ENCODE results near the gene CDK10.
"Not testable (repeated sequence)": the region's sequence is repeated elsewhere in the genome, so short reads cannot be mapped to it uniquely, and the experiment has no call there.

Gene CDK10

GRCh38 chr16:89686520-89687091 lies at the start of gene CDK10:
TSS of gene CDK10 (plus strand) at chr16:89686689. CDS start at chr16:89686711, 22 bp downstream.
- DNase-seq: peak; percentile 84

GRCh38 chr16:89637379-89637778 lies 49.1 kb upstream of the CDK10 start:
- DNase-seq: no peak

GRCh38 chr16:89638455-89638854 lies 48.0 kb upstream of the CDK10 start:
- no peak for DNase-seq

- no peak for DNase-seq
These were observed 47.1 kb upstream of the CDK10 start for GRCh38 chr16:89639385-89639784.

- no peak for DNase-seq
These were observed 44.9 kb upstream of the CDK10 start for GRCh38 chr16:89641458-89642119.

GRCh38 chr16:89642574-89642973 lies 43.9 kb upstream of the CDK10 start:
- no peak for DNase-seq

GRCh38 chr16:89643769-89644300 lies 42.7 kb upstream of the CDK10 start:
- no peak for DNase-seq

- DNase-seq: no peak
These were observed 41.4 kb upstream of the CDK10 start for GRCh38 chr16:89645122-89645521.

- DNase-seq: no peak
These were observed 40.2 kb upstream of the CDK10 start for GRCh38 chr16:89646270-89646669.

GRCh38 chr16:89646906-89647305 lies 39.6 kb upstream of the CDK10 start:
- DNase-seq: no peak

- no peak for DNase-seq
These were observed 34.9 kb upstream of the CDK10 start for GRCh38 chr16:89651584-89651983.

GRCh38 chr16:89653656-89654295 lies 32.7 kb upstream of the CDK10 start:
- DNase-seq: no peak

- no peak for DNase-seq
These were observed 31.3 kb upstream of the CDK10 start for GRCh38 chr16:89655062-89655643.

GRCh38 chr16:89656435-89657121 lies 29.9 kb upstream of the CDK10 start:
- DNase-seq: no peak

- peak; percentile 92 for DNase-seq
These were observed 28.9 kb upstream of the CDK10 start, which contains the start of the genes CHMP1A and SPATA33 for GRCh38 chr16:89657442-89658220. TSS of gene CHMP1A (minus strand) at chr16:89657708. CDS start at chr16:89657588, 120 bp downstream. TSS of gene SPATA33 (plus strand) at chr16:89657836. CDS start at chr16:89657912, 76 bp downstream.

GRCh38 chr16:89658221-89658879 lies 28.1 kb upstream of the CDK10 start:
- DNase-seq: peak; percentile 4

- no peak for DNase-seq
These were observed 26.3 kb upstream of the CDK10 start for GRCh38 chr16:89660146-89660545.

- DNase-seq: no peak
These were observed 25.3 kb upstream of the CDK10 start for GRCh38 chr16:89661215-89661614.

- DNase-seq: not testable (repeated sequence)
These were observed 22.3 kb upstream of the CDK10 start for GRCh38 chr16:89664238-89664637.

- DNase-seq: not testable (repeated sequence)
These were observed 19.5 kb upstream of the CDK10 start for GRCh38 chr16:89667000-89667399.

- no peak for DNase-seq
These were observed 18.9 kb upstream of the CDK10 start for GRCh38 chr16:89667633-89668032.

GRCh38 chr16:89668790-89669158 lies 17.7 kb upstream of the CDK10 start:
- no peak for DNase-seq

Data from NCI-H2171 (cell line).